Measurements from ENCODE around the gene CDH20.

DNA sequence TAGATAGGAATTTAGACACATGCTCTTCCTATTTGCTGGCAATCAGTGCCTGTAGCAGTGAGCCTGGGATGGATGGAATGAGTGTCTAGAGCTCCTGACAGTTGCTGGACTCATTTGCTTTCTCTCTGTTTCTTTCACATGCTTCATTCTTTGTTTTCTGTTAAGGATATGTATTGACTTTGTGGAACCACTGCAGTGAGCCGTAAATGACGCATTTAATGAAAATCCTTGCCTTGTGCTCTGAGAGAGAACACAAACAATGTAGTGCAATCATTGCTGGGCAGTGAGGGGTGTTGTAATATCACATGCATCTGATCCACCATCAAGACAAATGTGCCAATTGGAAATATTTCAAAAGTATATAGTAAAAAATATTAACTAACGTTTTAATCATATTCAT lies 25.2 kb upstream of the CDH20 start:
- TF ChIP-seq, protein P1, sequence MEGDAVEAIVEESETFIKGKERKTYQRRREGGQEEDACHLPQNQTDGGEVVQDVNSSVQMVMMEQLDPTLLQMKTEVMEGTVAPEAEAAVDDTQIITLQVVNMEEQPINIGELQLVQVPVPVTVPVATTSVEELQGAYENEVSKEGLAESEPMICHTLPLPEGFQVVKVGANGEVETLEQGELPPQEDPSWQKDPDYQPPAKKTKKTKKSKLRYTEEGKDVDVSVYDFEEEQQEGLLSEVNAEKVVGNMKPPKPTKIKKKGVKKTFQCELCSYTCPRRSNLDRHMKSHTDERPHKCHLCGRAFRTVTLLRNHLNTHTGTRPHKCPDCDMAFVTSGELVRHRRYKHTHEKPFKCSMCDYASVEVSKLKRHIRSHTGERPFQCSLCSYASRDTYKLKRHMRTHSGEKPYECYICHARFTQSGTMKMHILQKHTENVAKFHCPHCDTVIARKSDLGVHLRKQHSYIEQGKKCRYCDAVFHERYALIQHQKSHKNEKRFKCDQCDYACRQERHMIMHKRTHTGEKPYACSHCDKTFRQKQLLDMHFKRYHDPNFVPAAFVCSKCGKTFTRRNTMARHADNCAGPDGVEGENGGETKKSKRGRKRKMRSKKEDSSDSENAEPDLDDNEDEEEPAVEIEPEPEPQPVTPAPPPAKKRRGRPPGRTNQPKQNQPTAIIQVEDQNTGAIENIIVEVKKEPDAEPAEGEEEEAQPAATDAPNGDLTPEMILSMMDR (IDR thresholded peaks at IDR 0.05) = no peak
- TF ChIP-seq POLR2A (IDR thresholded peaks at IDR 0.05) = no peak

Data from Peyer's patch (tissue), 4 donors.